ENCODE data around the gene NRCAM.
A peak's percentile ranks its signal among the peaks of the same experiment; 100 is the strongest.

NRCAM gene

GRCh38 chr7:108099713-108100112 lies 356.5 kb downstream of the NRCAM start:
- H3K4me3 ChIP-seq (ENCODE audit: low read depth, low read length): no peak overlapping the region
- DNase-seq (ENCODE audit: low read depth): no peak
- TF ChIP-seq, protein P1, sequence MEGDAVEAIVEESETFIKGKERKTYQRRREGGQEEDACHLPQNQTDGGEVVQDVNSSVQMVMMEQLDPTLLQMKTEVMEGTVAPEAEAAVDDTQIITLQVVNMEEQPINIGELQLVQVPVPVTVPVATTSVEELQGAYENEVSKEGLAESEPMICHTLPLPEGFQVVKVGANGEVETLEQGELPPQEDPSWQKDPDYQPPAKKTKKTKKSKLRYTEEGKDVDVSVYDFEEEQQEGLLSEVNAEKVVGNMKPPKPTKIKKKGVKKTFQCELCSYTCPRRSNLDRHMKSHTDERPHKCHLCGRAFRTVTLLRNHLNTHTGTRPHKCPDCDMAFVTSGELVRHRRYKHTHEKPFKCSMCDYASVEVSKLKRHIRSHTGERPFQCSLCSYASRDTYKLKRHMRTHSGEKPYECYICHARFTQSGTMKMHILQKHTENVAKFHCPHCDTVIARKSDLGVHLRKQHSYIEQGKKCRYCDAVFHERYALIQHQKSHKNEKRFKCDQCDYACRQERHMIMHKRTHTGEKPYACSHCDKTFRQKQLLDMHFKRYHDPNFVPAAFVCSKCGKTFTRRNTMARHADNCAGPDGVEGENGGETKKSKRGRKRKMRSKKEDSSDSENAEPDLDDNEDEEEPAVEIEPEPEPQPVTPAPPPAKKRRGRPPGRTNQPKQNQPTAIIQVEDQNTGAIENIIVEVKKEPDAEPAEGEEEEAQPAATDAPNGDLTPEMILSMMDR (conservative IDR thresholded peaks at IDR 0.05; ENCODE audit: low read depth, low read length): no peak

- no peak overlapping the region for H3K4me3 ChIP-seq (ENCODE audit: low read depth, low read length)
- DNase-seq (ENCODE audit: low read depth): no peak
- TF ChIP-seq, protein P1 (conservative IDR thresholded peaks at IDR 0.05; ENCODE audit: low read depth, low read length): peak; percentile 56
Measured at GRCh38 chr7:108097703-108098102, 358.5 kb downstream of the NRCAM start.
